ENCODE measurements around the gene DUSP22. TPM values are rescaled to one million over a fixed set of nuclear protein-coding genes. Genes with fewer than 3 reads are reported as not detected.
A peak's percentile ranks its signal among the peaks of the same experiment; 100 is the strongest.

The DUSP22 gene
- total RNA-seq, 1 donor from 2014 or later: 61.2 TPM

DNA sequence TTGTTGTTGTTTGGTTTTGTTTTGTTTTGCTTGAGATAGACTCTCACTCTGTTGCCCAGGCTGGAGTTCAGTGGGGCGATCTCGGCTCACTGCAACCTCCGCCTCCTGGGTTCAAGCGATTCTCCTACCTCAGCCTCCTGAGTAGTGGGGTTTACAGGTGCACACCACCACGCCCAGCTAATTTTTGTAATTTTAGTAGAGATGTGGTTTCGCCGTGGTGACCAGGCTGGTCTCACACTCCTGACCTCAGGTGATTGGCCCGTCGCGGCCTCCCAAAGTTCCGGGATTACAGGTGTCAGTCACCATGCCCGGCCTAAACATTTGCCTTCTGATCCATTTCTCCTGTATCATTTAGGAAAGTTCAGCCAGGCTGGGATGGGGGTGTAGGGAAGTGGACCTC lies 17.7 kb downstream of the DUSP22 start:
- intact Hi-C loops (cut with DNase I): no loop called here
- peaks cover 12% of the 10 kb centered on the region for H3K4me1 ChIP-seq

DNA sequence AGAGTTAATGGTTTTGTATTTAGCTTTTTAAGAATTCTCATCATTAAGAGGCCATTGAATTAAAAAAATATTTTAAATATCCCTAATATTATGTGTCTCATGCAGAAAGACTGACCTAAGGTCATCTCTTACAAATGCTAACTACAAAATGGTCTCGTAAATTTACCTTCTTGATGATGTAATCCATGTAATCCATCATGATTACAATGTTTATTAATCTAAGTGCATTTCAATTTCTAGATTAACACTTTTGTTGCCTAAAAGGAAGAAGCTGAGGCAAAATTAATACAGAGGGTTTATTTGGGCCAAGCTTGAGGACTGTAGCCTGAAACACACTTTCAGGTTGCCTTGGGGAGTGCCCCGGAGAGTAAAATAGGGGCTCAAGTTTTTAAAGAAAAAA lies 18.4 kb downstream of the DUSP22 start:
- Histone ChIP-seq H3K4me1 (peaks cover 12% of the 10 kb centered on the region), H3K4me3 (no peak overlapping the region), H3K9me3 (no peaks in the 10 kb centered on the region), H3K27ac (no peak overlapping the region), H3K36me3 (no peaks in the 10 kb centered on the region), H3K27me3 (no peaks in the 10 kb centered on the region)
- intact Hi-C loops (cut with DNase I): no loop called here
- TF ChIP-seq, protein P1, sequence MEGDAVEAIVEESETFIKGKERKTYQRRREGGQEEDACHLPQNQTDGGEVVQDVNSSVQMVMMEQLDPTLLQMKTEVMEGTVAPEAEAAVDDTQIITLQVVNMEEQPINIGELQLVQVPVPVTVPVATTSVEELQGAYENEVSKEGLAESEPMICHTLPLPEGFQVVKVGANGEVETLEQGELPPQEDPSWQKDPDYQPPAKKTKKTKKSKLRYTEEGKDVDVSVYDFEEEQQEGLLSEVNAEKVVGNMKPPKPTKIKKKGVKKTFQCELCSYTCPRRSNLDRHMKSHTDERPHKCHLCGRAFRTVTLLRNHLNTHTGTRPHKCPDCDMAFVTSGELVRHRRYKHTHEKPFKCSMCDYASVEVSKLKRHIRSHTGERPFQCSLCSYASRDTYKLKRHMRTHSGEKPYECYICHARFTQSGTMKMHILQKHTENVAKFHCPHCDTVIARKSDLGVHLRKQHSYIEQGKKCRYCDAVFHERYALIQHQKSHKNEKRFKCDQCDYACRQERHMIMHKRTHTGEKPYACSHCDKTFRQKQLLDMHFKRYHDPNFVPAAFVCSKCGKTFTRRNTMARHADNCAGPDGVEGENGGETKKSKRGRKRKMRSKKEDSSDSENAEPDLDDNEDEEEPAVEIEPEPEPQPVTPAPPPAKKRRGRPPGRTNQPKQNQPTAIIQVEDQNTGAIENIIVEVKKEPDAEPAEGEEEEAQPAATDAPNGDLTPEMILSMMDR (IDR thresholded peaks at IDR 0.05): no peak
- ATAC-seq (no peak), DNase-seq (no peak)

More for the DNA sequence above, 17.7 kb downstream of the DUSP22 start:
- Histone ChIP-seq H3K36me3 (no peaks in the 10 kb centered on the region), H3K9me3 (no peaks in the 10 kb centered on the region), H3K27me3 (no peaks in the 10 kb centered on the region), H3K4me3 (no peak overlapping the region), H3K27ac (no peak overlapping the region)
- DNase-seq (peak; percentile 62), ATAC-seq (no peak)
- TF ChIP-seq, protein P1 (IDR thresholded peaks at IDR 0.05): no peak

DNA sequence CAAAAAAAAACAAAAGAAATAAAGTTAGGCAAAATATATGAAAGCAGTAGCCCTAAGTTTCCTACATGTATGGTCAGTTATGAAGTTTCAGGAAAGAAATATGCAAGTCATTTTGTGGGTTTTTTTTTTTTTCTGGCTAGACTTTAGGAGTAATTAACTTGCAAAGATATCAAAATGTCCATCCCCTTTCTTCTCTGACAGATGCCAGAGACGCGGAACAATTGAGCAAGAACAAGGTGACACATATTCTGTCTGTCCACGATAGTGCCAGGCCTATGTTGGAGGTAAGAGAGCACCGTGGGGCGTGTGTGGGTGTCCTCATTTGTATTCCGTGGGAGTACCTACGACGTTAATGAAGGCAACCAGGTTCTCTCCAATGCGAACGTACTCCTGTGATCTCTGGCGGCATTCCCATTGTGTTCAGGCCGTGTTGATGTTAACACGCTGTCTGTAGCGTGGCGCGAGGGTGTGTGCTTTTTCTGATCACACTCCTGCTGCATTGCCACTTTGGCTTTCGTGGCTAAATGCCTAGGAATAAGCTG lies 19.5 kb downstream of the DUSP22 start:
- Histone ChIP-seq H3K36me3 (no peaks in the 10 kb centered on the region), H3K4me3 (no peak overlapping the region), H3K4me1 (peaks cover 8% of the 10 kb centered on the region), H3K9me3 (no peaks in the 10 kb centered on the region), H3K27ac (no peak overlapping the region), H3K27me3 (no peaks in the 10 kb centered on the region)
- no peak for DNase-seq
- TF ChIP-seq, protein P1 (IDR thresholded peaks at IDR 0.05): no peak
- no peak for ATAC-seq
- intact Hi-C loops (cut with DNase I): no loop called here

DNA sequence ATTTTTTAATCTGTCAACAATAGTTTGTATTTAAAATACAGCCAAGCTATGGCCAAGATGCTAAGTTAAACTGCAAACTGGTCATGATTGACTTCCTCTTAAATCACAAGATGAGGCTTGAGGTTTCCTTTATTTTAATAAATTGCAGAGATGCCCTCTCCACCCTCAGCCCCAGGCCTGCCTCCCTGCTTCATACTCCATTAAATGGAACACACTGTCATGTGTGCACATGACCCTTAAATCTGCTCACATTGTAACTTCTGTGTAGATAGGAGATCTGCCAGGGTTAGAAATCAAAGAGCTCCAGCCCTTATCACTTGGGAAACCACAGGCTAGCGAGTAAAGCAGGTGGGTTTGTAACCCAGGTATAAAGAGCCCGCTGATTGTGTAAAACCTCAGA lies 20.8 kb downstream of the DUSP22 start:
- H3K9me3 ChIP-seq: no peaks in the 10 kb centered on the region
- intact Hi-C loops (cut with DNase I): no loop called here
- peak; percentile 69 for DNase-seq
- TF ChIP-seq, protein P1 (IDR thresholded peaks at IDR 0.05): no peak
- no peak overlapping the region for H3K4me3 ChIP-seq
- no peaks in the 10 kb centered on the region for H3K27me3 ChIP-seq
- peak; percentile 68 for ATAC-seq
- no peaks in the 10 kb centered on the region for H3K36me3 ChIP-seq
- H3K4me1 ChIP-seq: peaks cover 6% of the 10 kb centered on the region
- H3K27ac ChIP-seq: no peak overlapping the region

DNA sequence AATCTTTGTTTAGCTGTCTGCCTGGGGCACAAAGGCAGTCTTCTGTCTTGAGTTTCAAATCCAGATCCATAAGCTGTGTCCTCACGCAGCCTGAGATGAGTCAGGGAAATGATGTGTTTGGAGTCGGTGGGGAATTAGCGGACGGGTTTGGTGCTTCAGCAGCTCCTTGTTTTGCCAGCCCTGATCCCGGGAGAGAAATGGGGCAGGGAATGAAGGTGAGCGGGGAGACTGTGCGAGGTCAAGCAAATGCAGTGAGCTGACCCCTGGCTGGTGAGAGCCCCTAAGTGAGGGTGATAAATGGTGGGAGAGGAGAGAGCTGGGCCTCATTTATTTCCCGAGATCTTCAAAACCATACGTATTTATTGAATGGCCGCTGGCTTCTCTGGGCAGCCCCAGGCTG lies 21.6 kb downstream of the DUSP22 start:
- DNase-seq (peak; percentile 61), ATAC-seq (no peak)
- Histone ChIP-seq H3K27me3 (no peaks in the 10 kb centered on the region), H3K4me3 (no peak overlapping the region), H3K9me3 (no peaks in the 10 kb centered on the region), H3K27ac (no peak overlapping the region), H3K36me3 (no peaks in the 10 kb centered on the region), H3K4me1 (peaks cover 6% of the 10 kb centered on the region)
- TF ChIP-seq, protein P1 (IDR thresholded peaks at IDR 0.05): no peak
- intact Hi-C loops (cut with DNase I): no loop called here

DNA sequence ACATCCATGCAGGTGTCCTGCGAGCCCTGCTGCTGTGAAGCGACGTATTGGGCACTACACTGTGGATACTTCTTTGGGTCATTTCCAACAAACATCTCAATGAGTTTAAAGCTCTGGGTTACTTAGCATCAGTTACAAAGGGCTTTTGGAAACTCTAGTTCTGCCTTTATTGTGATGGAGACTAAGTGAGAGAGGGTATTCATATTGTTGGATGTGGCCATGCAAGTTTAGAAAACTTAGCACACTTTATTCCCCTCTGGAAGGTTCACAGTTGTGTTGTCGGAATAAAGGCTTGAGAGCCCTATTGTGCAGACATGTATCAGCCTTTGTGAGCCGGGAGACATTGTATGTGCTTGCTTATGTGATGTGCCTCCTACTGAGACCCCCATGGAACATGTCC lies 22.1 kb downstream of the DUSP22 start:
- DNase-seq (no peak), ATAC-seq (no peak)
- Histone ChIP-seq H3K36me3 (no peaks in the 10 kb centered on the region), H3K27ac (no peak overlapping the region), H3K4me1 (peaks cover 6% of the 10 kb centered on the region), H3K27me3 (no peaks in the 10 kb centered on the region), H3K4me3 (no peak overlapping the region), H3K9me3 (no peaks in the 10 kb centered on the region)
- intact Hi-C loops (cut with DNase I): no loop called here
- TF ChIP-seq, protein P1 (IDR thresholded peaks at IDR 0.05): no peak
